Astrocyte (in vitro differentiated cells and primary cell): ENCODE results near the gene SYNGR4. TPM values are rescaled to one million over a fixed set of nuclear protein-coding genes. Genes with fewer than 3 reads are reported as not detected.

ENCODE experiments used
- DNase-seq: peaks from one replicate; pipeline ENCODE4 v3.0.0-alpha.2; 2010; ENCODE audit warnings: low read depth
- FAIRE-seq: peaks from 2 replicates; lab custom pipeline; 2011; peaks lifted over from hg19 to GRCh38; lab: Jason Lieb, UNC
- H2AFZ ChIP-seq: 2 replicates; pipeline ENCODE4 v1.6.0; 2012; ENCODE audit warnings: low read depth, low read length, inconsistent platforms
- H3K27ac ChIP-seq: 2 replicates; pipeline ENCODE4 v1.5.1; 2011; ENCODE audit warnings: low read depth, low read length, inconsistent platforms
- H3K27me3 ChIP-seq: 2 replicates; pipeline ENCODE4 v1.6.0; 2011; ENCODE audit warnings: low read length, inconsistent platforms; ENCODE audit not compliant: insufficient read depth
- H3K36me3 ChIP-seq: 2 replicates; pipeline ENCODE4 v1.5.1; 2011; ENCODE audit warnings: low read length, inconsistent platforms; ENCODE audit not compliant: insufficient read depth
- H3K4me1 ChIP-seq: 2 replicates; pipeline ENCODE4 v1.5.1; 2011; ENCODE audit warnings: low read length, inconsistent platforms; ENCODE audit not compliant: insufficient read depth
- H3K4me2 ChIP-seq: 2 replicates; pipeline ENCODE4 v1.6.0; 2012; ENCODE audit warnings: low read length, inconsistent platforms
- H3K4me3 ChIP-seq: 2 replicates; pipeline ENCODE4 v1.5.1; 2011; ENCODE audit warnings: low read depth, mild to moderate bottlenecking, low read length, inconsistent platforms; ENCODE audit not compliant: insufficient read depth
- H3K79me2 ChIP-seq: 2 replicates; pipeline ENCODE4 v1.6.0; 2012; ENCODE audit warnings: mild to moderate bottlenecking, low read length, inconsistent platforms; ENCODE audit not compliant: insufficient read depth
- H3K9ac ChIP-seq: 2 replicates; pipeline ENCODE4 v1.6.0; 2012; ENCODE audit warnings: mild to moderate bottlenecking, low read length, inconsistent platforms
- H3K9me3 ChIP-seq: 2 replicates; pipeline ENCODE4 v1.5.1; 2012; ENCODE audit warnings: low read depth, mild to moderate bottlenecking, low read length, inconsistent platforms; ENCODE audit not compliant: insufficient read depth
- H4K20me1 ChIP-seq: 2 replicates; pipeline ENCODE4 v1.6.0; 2012; ENCODE audit warnings: low read length, inconsistent platforms; ENCODE audit not compliant: insufficient read depth
- H3K27ac Mint-ChIP-seq: one replicate; pipeline ENCODE4 v1.8.0; 2021; ENCODE audit warnings: mild to moderate bottlenecking, mixed read lengths; ENCODE audit not compliant: unreplicated experiment
- H3K27me3 Mint-ChIP-seq: one replicate; pipeline ENCODE4 v1.8.0; 2021; ENCODE audit warnings: low read depth, mixed read lengths; ENCODE audit not compliant: unreplicated experiment
- H3K36me3 Mint-ChIP-seq: one replicate; pipeline ENCODE4 v1.8.0; 2021; ENCODE audit warnings: low read depth, mixed read lengths; ENCODE audit not compliant: unreplicated experiment
- H3K4me1 Mint-ChIP-seq: one replicate; pipeline ENCODE4 v1.8.0; 2021; ENCODE audit warnings: low read depth, mixed read lengths; ENCODE audit not compliant: unreplicated experiment
- H3K4me3 Mint-ChIP-seq: one replicate; pipeline ENCODE4 v1.8.0; 2021; ENCODE audit warnings: mild to moderate bottlenecking, moderate library complexity, mixed read lengths; ENCODE audit not compliant: unreplicated experiment
- H3K9me3 Mint-ChIP-seq: one replicate; pipeline ENCODE4 v1.8.0; 2021; ENCODE audit warnings: mild to moderate bottlenecking, mixed read lengths; ENCODE audit not compliant: unreplicated experiment
- EZH2 ChIP-seq: IDR thresholded peaks from 2 replicates; pipeline ENCODE4 v1.6.1; 2012; ENCODE audit warnings: mild to moderate bottlenecking, low read length, inconsistent platforms; ENCODE audit not compliant: insufficient read depth
- total RNA-seq: library from RNA; stranded (reverse); gene quantifications from 2 replicates; pipeline ENCODE4 v1.2.1, GENCODE V29; 2021
- TF ChIP-seq, protein P1 (sequence below): IDR thresholded peaks from 2 replicates; pipeline ENCODE4 v1.5.1; 2011; ENCODE audit warnings: low read depth, mild to moderate bottlenecking, inconsistent platforms, low read length, moderate library complexity; ENCODE audit not compliant: insufficient read depth

Gene SYNGR4
- total RNA-seq, 1 donor from 2014 or later: not detected

- Histone ChIP-seq H3K36me3 (no peaks in the 10 kb centered on the region), H3K4me2 (peak overlapping the region; percentile 98), H3K9ac (peak overlapping the region; percentile 89), H3K4me3 (peak overlapping the region; percentile 78), H3K27ac (no peak overlapping the region), H3K27me3 (no peaks in the 10 kb centered on the region), H4K20me1 (no peaks in the 10 kb centered on the region), H3K4me1 (peaks cover 6% of the 10 kb centered on the region), H3K79me2 (no peaks in the 10 kb centered on the region), H3K9me3 (no peaks in the 10 kb centered on the region), H2AFZ (peak overlapping the region; percentile 72)
- Mint-ChIP-seq H3K4me3 (peak overlapping the region; percentile 35), H3K4me1 (no peaks in the 10 kb centered on the region), H3K27ac (no peak overlapping the region), H3K36me3 (no peaks in the 10 kb centered on the region), H3K27me3 (peaks cover 6% of the 10 kb centered on the region), H3K9me3 (peaks cover 2% of the 10 kb centered on the region)
- DNase-seq: no peak
- TF ChIP-seq EZH2: no peak
- TF ChIP-seq, protein P1, sequence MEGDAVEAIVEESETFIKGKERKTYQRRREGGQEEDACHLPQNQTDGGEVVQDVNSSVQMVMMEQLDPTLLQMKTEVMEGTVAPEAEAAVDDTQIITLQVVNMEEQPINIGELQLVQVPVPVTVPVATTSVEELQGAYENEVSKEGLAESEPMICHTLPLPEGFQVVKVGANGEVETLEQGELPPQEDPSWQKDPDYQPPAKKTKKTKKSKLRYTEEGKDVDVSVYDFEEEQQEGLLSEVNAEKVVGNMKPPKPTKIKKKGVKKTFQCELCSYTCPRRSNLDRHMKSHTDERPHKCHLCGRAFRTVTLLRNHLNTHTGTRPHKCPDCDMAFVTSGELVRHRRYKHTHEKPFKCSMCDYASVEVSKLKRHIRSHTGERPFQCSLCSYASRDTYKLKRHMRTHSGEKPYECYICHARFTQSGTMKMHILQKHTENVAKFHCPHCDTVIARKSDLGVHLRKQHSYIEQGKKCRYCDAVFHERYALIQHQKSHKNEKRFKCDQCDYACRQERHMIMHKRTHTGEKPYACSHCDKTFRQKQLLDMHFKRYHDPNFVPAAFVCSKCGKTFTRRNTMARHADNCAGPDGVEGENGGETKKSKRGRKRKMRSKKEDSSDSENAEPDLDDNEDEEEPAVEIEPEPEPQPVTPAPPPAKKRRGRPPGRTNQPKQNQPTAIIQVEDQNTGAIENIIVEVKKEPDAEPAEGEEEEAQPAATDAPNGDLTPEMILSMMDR: no peak
- FAIRE-seq: no peak
These were observed 606 bp downstream of the SYNGR4 start for GRCh38 chr19:48364598-48365348.

- Mint-ChIP-seq H3K4me1 (no peaks in the 10 kb centered on the region), H3K36me3 (no peaks in the 10 kb centered on the region), H3K27me3 (peaks cover 8% of the 10 kb centered on the region), H3K9me3 (peaks cover 2% of the 10 kb centered on the region), H3K4me3 (no peak overlapping the region), H3K27ac (no peak overlapping the region)
- no peak overlapping the region for H3K27ac ChIP-seq
- TF ChIP-seq, protein P1: no peak
- no peak for TF ChIP-seq EZH2
- no peak overlapping the region for H3K9ac ChIP-seq
- DNase-seq (no peak), FAIRE-seq (no peak)
- H4K20me1 ChIP-seq: no peaks in the 10 kb centered on the region
- no peaks in the 10 kb centered on the region for H3K36me3 ChIP-seq
- no peak overlapping the region for H3K4me2 ChIP-seq
- H3K27me3 ChIP-seq: no peaks in the 10 kb centered on the region
- H2AFZ ChIP-seq: no peak overlapping the region
- no peaks in the 10 kb centered on the region for H3K9me3 ChIP-seq
- H3K79me2 ChIP-seq: no peaks in the 10 kb centered on the region
- H3K4me1 ChIP-seq: peaks cover 6% of the 10 kb centered on the region
- no peak overlapping the region for H3K4me3 ChIP-seq
These were observed 1.4 kb downstream of the SYNGR4 start for GRCh38 chr19:48365602-48366001.

GRCh38 chr19:48367855-48368254 lies 3.7 kb downstream of the SYNGR4 start:
- DNase-seq: no peak
- no peak overlapping the region for H3K4me2 ChIP-seq
- H3K36me3 Mint-ChIP-seq: no peaks in the 10 kb centered on the region
- no peak overlapping the region for H3K27ac ChIP-seq
- no peaks in the 10 kb centered on the region for H3K79me2 ChIP-seq
- no peaks in the 10 kb centered on the region for H3K27me3 ChIP-seq
- H4K20me1 ChIP-seq: no peaks in the 10 kb centered on the region
- no peak for TF ChIP-seq EZH2
- TF ChIP-seq, protein P1: no peak
- H3K9ac ChIP-seq: no peak overlapping the region
- H3K4me3 Mint-ChIP-seq: no peak overlapping the region
- H2AFZ ChIP-seq: no peak overlapping the region
- peaks cover 16% of the 10 kb centered on the region for H3K27me3 Mint-ChIP-seq
- H3K4me3 ChIP-seq: no peak overlapping the region
- peaks cover 6% of the 10 kb centered on the region for H3K4me1 ChIP-seq
- H3K9me3 ChIP-seq: no peaks in the 10 kb centered on the region
- no peak overlapping the region for H3K27ac Mint-ChIP-seq
- no peaks in the 10 kb centered on the region for H3K4me1 Mint-ChIP-seq
- no peaks in the 10 kb centered on the region for H3K36me3 ChIP-seq
- FAIRE-seq: no peak
- no peaks in the 10 kb centered on the region for H3K9me3 Mint-ChIP-seq
